Retinal pigment epithelial cell (primary cell): ENCODE data around the gene TNFSF9.
A peak's percentile ranks its signal among the peaks of the same experiment; 100 is the strongest.

Experiments used
- DNase-seq: peaks from one replicate; pipeline ENCODE4 v3.0.0-alpha.2; 2010; ENCODE audit warnings: low read depth
- H3K4me3 ChIP-seq: 2 replicates; pipeline ENCODE4 v1.5.1; 2011; ENCODE audit warnings: mild to moderate bottlenecking, low read length, control low read depth, moderate library complexity
- TF ChIP-seq, protein P1 (sequence below): conservative IDR thresholded peaks from 2 replicates; pipeline ENCODE4 v1.5.1; 2011; ENCODE audit warnings: low read depth, low read length, control low read depth, inconsistent platforms

Gene TNFSF9

DNA sequence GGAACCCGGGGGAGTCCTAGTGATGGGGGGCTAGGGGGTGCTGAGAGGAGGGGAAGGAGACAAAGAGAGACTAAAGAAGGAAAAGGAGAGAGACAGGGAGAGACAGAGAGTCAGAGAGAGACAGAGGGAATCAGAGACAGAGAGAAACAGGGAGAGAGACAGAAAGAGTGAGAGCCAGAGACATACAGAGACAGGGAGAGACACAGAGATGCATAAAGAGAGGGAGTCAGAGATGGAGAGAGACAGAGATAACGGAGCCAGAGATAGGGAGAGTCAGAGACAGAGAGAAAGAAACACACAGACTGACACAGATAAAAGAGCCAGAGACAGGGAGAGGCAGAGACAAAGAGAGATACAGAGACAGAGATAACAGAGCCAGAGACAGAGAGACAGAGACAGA is 1.5 kb upstream of the TNFSF9 start:
- no peak overlapping the region for H3K4me3 ChIP-seq
- DNase-seq: no peak
- TF ChIP-seq, protein P1, sequence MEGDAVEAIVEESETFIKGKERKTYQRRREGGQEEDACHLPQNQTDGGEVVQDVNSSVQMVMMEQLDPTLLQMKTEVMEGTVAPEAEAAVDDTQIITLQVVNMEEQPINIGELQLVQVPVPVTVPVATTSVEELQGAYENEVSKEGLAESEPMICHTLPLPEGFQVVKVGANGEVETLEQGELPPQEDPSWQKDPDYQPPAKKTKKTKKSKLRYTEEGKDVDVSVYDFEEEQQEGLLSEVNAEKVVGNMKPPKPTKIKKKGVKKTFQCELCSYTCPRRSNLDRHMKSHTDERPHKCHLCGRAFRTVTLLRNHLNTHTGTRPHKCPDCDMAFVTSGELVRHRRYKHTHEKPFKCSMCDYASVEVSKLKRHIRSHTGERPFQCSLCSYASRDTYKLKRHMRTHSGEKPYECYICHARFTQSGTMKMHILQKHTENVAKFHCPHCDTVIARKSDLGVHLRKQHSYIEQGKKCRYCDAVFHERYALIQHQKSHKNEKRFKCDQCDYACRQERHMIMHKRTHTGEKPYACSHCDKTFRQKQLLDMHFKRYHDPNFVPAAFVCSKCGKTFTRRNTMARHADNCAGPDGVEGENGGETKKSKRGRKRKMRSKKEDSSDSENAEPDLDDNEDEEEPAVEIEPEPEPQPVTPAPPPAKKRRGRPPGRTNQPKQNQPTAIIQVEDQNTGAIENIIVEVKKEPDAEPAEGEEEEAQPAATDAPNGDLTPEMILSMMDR: no peak

DNA sequence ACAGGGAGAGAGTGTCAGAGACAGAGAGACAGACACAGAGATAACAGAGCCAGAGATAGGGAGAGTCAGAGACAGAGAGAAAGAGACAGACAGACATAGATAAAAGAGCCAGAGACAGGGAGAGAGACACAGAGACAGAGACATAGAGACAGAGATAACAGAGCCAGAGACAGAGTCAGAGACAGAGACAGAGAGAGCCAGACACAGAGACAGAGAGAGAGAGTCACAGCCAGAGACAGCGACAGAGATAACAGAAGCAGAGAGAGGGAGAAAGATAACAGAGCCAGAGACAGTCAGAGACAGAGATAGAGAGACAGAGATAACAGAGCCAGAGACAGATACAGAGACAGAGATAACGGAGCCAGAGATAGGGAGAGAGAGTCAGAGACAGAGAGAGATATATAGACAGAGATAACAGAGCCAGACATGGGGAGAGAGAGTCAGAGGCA is 865 bp upstream of the TNFSF9 start:
- DNase-seq: no peak
- peak overlapping the region; percentile 63 for H3K4me3 ChIP-seq

DNA sequence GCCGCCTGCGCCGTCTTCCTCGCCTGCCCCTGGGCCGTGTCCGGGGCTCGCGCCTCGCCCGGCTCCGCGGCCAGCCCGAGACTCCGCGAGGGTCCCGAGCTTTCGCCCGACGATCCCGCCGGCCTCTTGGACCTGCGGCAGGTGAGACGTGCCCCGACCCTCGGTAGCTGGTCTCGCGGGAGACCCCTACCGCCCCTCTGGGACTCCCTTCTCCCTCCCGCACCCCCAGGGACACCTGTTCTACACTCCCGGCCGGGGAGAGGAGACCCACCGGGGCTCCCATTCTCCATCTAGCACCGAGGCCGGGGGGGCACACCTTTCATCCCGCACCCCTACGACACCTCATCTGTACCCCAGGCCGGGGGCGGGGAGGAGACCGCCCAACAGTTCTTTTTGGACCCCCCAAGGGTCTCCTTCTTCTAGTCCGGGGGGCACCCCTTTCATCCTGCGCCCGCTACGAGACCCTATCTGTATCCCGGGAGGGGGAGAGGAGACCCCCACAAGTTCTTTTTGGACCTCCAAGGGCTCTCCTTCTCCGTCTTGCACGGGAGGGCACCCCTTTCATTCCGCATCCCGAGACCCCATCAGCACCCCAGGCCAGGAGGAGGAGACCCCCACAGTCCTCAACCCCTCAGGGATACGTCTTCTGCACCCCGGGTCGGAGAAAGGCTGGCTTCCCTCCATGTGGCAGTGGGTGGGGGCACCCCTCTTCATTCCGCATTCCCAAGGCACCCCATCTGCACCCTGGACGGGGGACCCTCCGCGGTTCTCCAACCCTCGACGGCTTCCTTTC is 533 bp downstream of the TNFSF9 start:
- TF ChIP-seq, protein P1: no peak
- peak overlapping the region; percentile 63 for H3K4me3 ChIP-seq
- no peak for DNase-seq

More for the DNA sequence above, 865 bp upstream of the TNFSF9 start:
- TF ChIP-seq, protein P1: no peak

- no peak overlapping the region for H3K4me3 ChIP-seq
- TF ChIP-seq, protein P1: no peak
- no peak for DNase-seq
These were observed 1.1 kb downstream of the TNFSF9 start for GRCh38 chr19:6531956-6532243.

- TF ChIP-seq, protein P1: no peak
- no peak for DNase-seq
- no peak overlapping the region for H3K4me3 ChIP-seq
These were observed 1.6 kb downstream of the TNFSF9 start for GRCh38 chr19:6532244-6532999.

DNA sequence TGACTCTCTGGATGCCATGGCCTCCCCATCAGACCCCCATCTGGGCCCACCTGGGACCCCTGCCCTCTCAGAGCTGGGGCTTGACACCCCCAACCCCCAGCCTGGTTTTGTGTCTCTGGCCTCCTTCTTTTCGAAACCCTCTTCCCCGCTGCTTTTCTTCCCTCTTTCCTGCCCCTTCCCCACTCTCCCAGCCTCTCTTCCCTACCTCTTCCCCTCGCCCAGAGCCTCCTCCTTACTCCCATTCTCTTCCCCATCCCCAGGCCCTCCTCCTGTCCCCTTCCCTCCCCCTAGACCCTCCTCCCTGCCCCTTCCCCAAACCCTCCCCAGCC is 2.1 kb downstream of the TNFSF9 start:
- TF ChIP-seq, protein P1: no peak
- H3K4me3 ChIP-seq: no peak overlapping the region

More for the DNA sequence above, 2.1 kb downstream of the TNFSF9 start:
- no peak for DNase-seq
